Endothelial cell of umbilical vein (primary cell): ENCODE data around the gene MTCH1. TPM values are rescaled to one million over a fixed set of nuclear protein-coding genes. Genes with fewer than 3 reads are reported as not detected.

Source experiments
- BruUV-seq: library from RNA; stranded (reverse); fragments of 400-500 nt; replicated peaks from 2 replicates; lab custom pipeline; 2021; lab: Mats Ljungman, UMichigan
- CTCF ChIA-PET: fragments of 300-600, 350-600 bp; sonication (Branson Sonifier 250); formaldehyde crosslinking; loops from one replicate; lab custom pipeline; 2021; ENCODE audit warnings: antibody characterized with exemption, inconsistent platforms; lab: Charles Lee
- POLR2A ChIA-PET: fragments of 300-600, 350-600 bp; sonication (Branson Sonifier 250); formaldehyde crosslinking; loops from one replicate; lab custom pipeline; 2021; ENCODE audit warnings: antibody characterized with exemption, inconsistent platforms; lab: Charles Lee
- DNase-seq: peaks from one replicate; pipeline ENCODE4 v3.0.0-alpha.2; 2011; ENCODE audit warnings: low read depth, low spot score
- FAIRE-seq: peaks from 2 replicates; lab custom pipeline; 2011; peaks lifted over from hg19 to GRCh38; lab: Jason Lieb, UNC
- H2AFZ ChIP-seq: 2 replicates; pipeline ENCODE4 v1.6.0; 2012; ENCODE audit warnings: low read depth, low read length, control low read depth, inconsistent platforms
- H3K27ac ChIP-seq: 2 replicates; pipeline ENCODE4 v1.5.1; 2011; ENCODE audit warnings: low read depth, mild to moderate bottlenecking, control low read depth, low read length, moderate library complexity; ENCODE audit not compliant: insufficient read depth
- H3K27me3 ChIP-seq, 2 experiments: 2 replicates each; pipeline versions ENCODE4 v1.6.0 to v1.6.1; 2011; ENCODE audit warnings: low read length in 2 of 2, mixed read lengths in 1 of 2; ENCODE audit not compliant: control insufficient read depth in 2 of 2, insufficient read depth in 2 of 2
- H3K36me3 ChIP-seq, 2 experiments: 2 replicates in 1 of 2; 3 replicates in 1 of 2; pipeline ENCODE4 v1.5.1; 2011; ENCODE audit warnings: low read length in 2 of 2, mild to moderate bottlenecking in 1 of 2, moderate library complexity in 1 of 2; ENCODE audit not compliant: control insufficient read depth in 2 of 2, insufficient read depth in 2 of 2; ENCODE audit errors: extremely low read depth in 1 of 2
- H3K4me1 ChIP-seq: 3 replicates; pipeline ENCODE4 v1.5.1; 2011; ENCODE audit warnings: mild to moderate bottlenecking, low read length; ENCODE audit not compliant: control insufficient read depth, insufficient read depth; ENCODE audit errors: extremely low read depth
- H3K4me2 ChIP-seq: 2 replicates; pipeline ENCODE4 v1.6.1; 2011; ENCODE audit warnings: low read length, control low read depth, mixed read lengths; ENCODE audit not compliant: insufficient read depth
- H3K4me3 ChIP-seq, 3 experiments: fragments of 200-600 bp in 1 of 3; sonication (generic), shearing (Covaris generic) in 1 of 3; replicated peaks in 1 of 3; 2 replicates each; pipeline ENCODE4 v1.5.1; 2011 to 2016; ENCODE audit warnings: control low read depth in 3 of 3, low read length in 3 of 3, mild to moderate bottlenecking in 2 of 3, inconsistent platforms in 1 of 3, low read depth in 1 of 3, moderate library complexity in 1 of 3; ENCODE audit not compliant: insufficient read depth in 1 of 3
- H3K79me2 ChIP-seq: 2 replicates; pipeline ENCODE4 v1.6.0; 2012; ENCODE audit warnings: low read length, inconsistent platforms; ENCODE audit not compliant: control insufficient read depth, insufficient read depth
- H3K9ac ChIP-seq: replicated peaks from 2 replicates; pipeline ENCODE3; 2011; ENCODE audit warnings: low read length, control low read depth; ENCODE audit not compliant: insufficient read depth; ENCODE audit errors: extremely low read depth
- H3K9me1 ChIP-seq: replicated peaks from 3 replicates; pipeline ENCODE4 v1.6.0; 2011; ENCODE audit warnings: mild to moderate bottlenecking, low read length; ENCODE audit not compliant: control insufficient read depth, insufficient read depth; ENCODE audit errors: extremely low read depth
- H3K9me3 ChIP-seq: replicated peaks from 2 replicates; pipeline ENCODE4 v1.5.1; 2012; ENCODE audit warnings: low read length, inconsistent platforms; ENCODE audit not compliant: control insufficient read depth, insufficient read depth
- H4K20me1 ChIP-seq: replicated peaks from 2 replicates; pipeline ENCODE3; 2011; ENCODE audit warnings: mild to moderate bottlenecking, low read length; ENCODE audit not compliant: control insufficient read depth, insufficient read depth; ENCODE audit errors: extremely low read depth
- CTCF ChIP-seq, 2 donors: IDR thresholded peaks; 1 replicate in 1 of 2; 2 replicates in 1 of 2; pipeline ENCODE4 v1.5.1; 2011; ENCODE audit warnings: low read length in 2 of 2, mild to moderate bottlenecking in 2 of 2, moderate library complexity in 2 of 2, control low read depth in 1 of 2, inconsistent platforms in 1 of 2, low read depth in 1 of 2; ENCODE audit not compliant: insufficient read depth in 1 of 2; ENCODE audit errors: extremely low read depth in 1 of 2
- EZH2 ChIP-seq: IDR thresholded peaks from 2 replicates; pipeline ENCODE4 v1.6.1; 2012; ENCODE audit warnings: borderline replicate concordance, low read depth, mild to moderate bottlenecking, moderate library complexity, low read length, inconsistent platforms; ENCODE audit not compliant: severe bottlenecking
- FOS ChIP-seq: IDR thresholded peaks from 2 replicates; pipeline ENCODE4 v1.6.1; 2011; ENCODE audit warnings: mild to moderate bottlenecking, low read length, moderate library complexity, borderline replicate concordance; ENCODE audit not compliant: insufficient read depth
- GATA2 ChIP-seq: IDR thresholded peaks from 2 replicates; pipeline ENCODE4 v1.7.0; 2011; ENCODE audit warnings: low read depth, mild to moderate bottlenecking, moderate library complexity, mixed read lengths, low read length; ENCODE audit not compliant: insufficient read length, insufficient read depth
- JUN ChIP-seq: IDR thresholded peaks from 2 replicates; pipeline ENCODE4 v1.6.1; 2011; ENCODE audit warnings: borderline replicate concordance, low read depth; ENCODE audit not compliant: insufficient read length, insufficient read depth
- MAX ChIP-seq: IDR thresholded peaks from 2 replicates; pipeline ENCODE4 v1.6.1; 2011; ENCODE audit not compliant: insufficient read depth, insufficient read length
- MYC ChIP-seq: IDR thresholded peaks from one replicate; pipeline ENCODE4 v1.6.1; 2011; ENCODE audit warnings: mild to moderate bottlenecking, low read depth, low read length
- POLR2A ChIP-seq: IDR thresholded peaks from 2 replicates; pipeline ENCODE4 v1.6.1; 2012; ENCODE audit warnings: low read depth, mild to moderate bottlenecking, control low read depth, low read length
- POLR2AphosphoS5 ChIP-seq: IDR thresholded peaks from 2 replicates; pipeline ENCODE4 v1.6.1; 2012; ENCODE audit warnings: low read depth, mild to moderate bottlenecking, control low read depth, low read length, moderate library complexity; ENCODE audit not compliant: insufficient read depth
- dilution Hi-C: fragments of 300-500 bp; cut with MboI; formaldehyde crosslinking; loops from one replicate; pipeline ENCODE4 v1.15.0; 2019; ENCODE audit warnings: low sequenced_read_pairs; ENCODE audit not compliant: extremely low pct_ligation_motif_present
- intact Hi-C: fragments of 100-400 bp; cut with micrococcal nuclease; formaldehyde crosslinking; loops from one replicate; pipeline ENCODE4 v1.10.0; 2022
- polyA plus RNA-seq, 4 experiments: library from polyadenylated mRNA; depleted of rRNA in 3 of 4; stranded (reverse) in 3 of 4; unstranded in 1 of 4; fragments of >200 nt; gene quantifications; 2 replicates each; pipeline versions ENCODE4 v1.2.1 to v1.2.3, GENCODE V29; 2011 to 2012; ENCODE audit warnings: missing spikeins in 1 of 4
- total RNA-seq: library from RNA; stranded (reverse); gene quantifications from 2 replicates; pipeline ENCODE4 v1.2.3, GENCODE V29; 2021

The MTCH1 gene
- total and polyA plus RNA-seq, 2 donors (not counting 3 experiments of a cell fraction or from before 2014, with no cell fraction given) = 218 to 228 TPM

- H3K27me3 ChIP-seq = no peaks in the 10 kb centered on the region
- H3K4me2 ChIP-seq = no peak overlapping the region
- H3K36me3 ChIP-seq = no peaks in the 10 kb centered on the region
- H3K27ac ChIP-seq = no peak overlapping the region
- no peak overlapping the region for H3K9ac ChIP-seq
- DNase-seq (no peak), FAIRE-seq (no peak)
- peaks cover 13% of the 10 kb centered on the region for H3K4me1 ChIP-seq
- H3K4me3 ChIP-seq = no peak overlapping the region
- intact Hi-C loops (no loop called here), dilution Hi-C loops (no loop called here)
- TF ChIP-seq CTCF (IDR thresholded peaks at IDR 0.05; ENCODE audit: extremely low read depth in 1 of 2, insufficient read depth in 1 of 2, low read depth in 1 of 2, low read length in 2 of 2) (no peak), POLR2A (no peak), POLR2AphosphoS5 (no peak), JUN (no peak), EZH2 (no peak), GATA2 (no peak), MAX (no peak), FOS (no peak), MYC (no peak)
- BruUV-seq = no TSS peak
- H3K9me1 ChIP-seq = no peaks in the 10 kb centered on the region
- H3K79me2 ChIP-seq = no peaks in the 10 kb centered on the region
- H4K20me1 ChIP-seq = no peaks in the 10 kb centered on the region
- POLR2A ChIA-PET = no interaction called here
- H2AFZ ChIP-seq = no peak overlapping the region
- CTCF ChIA-PET = interaction anchor here (1.9 to 2.2 kb wide), 2 partner anchors 32 to 61 kb away, joined by 5 to 6 read pairs; partner anchors contain the start of gene C6orf89
- H3K9me3 ChIP-seq = no peaks in the 10 kb centered on the region
Measured at GRCh38 chr6:36946526-36946925, 39.5 kb downstream of the MTCH1 start.
